ENCODE results near the gene GDF11. TPM values are rescaled to one million over a fixed set of nuclear protein-coding genes. Genes with fewer than 3 reads are reported as not detected.

The GDF11 gene
- total RNA-seq, 1 donor from 2014 or later = 2.8 TPM

- DNase-seq (ENCODE audit: low read depth) = no peak
- H3K4me3 ChIP-seq (ENCODE audit: low read depth, low read length) = peak overlapping the region; percentile 76
- no peak for TF ChIP-seq CTCF (conservative IDR thresholded peaks at IDR 0.05; ENCODE audit: low read depth, low read length)
These were observed 27.7 kb upstream of the GDF11 start for GRCh38 chr12:55715169-55715764.

GRCh38 chr12:55715833-55716581, 26.9 kb upstream of the GDF11 start, which contains the start of gene BLOC1S1:
BLOC1S1 (plus strand) TSS chr12:55716046; CDS start chr12:55716052, 6 bp downstream.
- H3K4me3 ChIP-seq (ENCODE audit: low read depth, low read length) = peak within 1 kb of the TSS; percentile 76
- DNase-seq (ENCODE audit: low read depth) = no peak
- TF ChIP-seq CTCF (conservative IDR thresholded peaks at IDR 0.05; ENCODE audit: low read depth, low read length) = peak; percentile 17

- H3K4me3 ChIP-seq (ENCODE audit: low read depth, low read length) = peak overlapping the region; percentile 76
- DNase-seq (ENCODE audit: low read depth) = no peak
- TF ChIP-seq CTCF (conservative IDR thresholded peaks at IDR 0.05; ENCODE audit: low read depth, low read length) = no peak
These were observed 26.4 kb upstream of the GDF11 start for GRCh38 chr12:55716582-55716957.

GRCh38 chr12:55717011-55718007, 25.6 kb upstream of the GDF11 start:
- no peak for TF ChIP-seq CTCF (conservative IDR thresholded peaks at IDR 0.05; ENCODE audit: low read depth, low read length)
- peak overlapping the region; percentile 76 for H3K4me3 ChIP-seq (ENCODE audit: low read depth, low read length)
- DNase-seq (ENCODE audit: low read depth) = no peak

- no peak for DNase-seq (ENCODE audit: low read depth)
- TF ChIP-seq CTCF (conservative IDR thresholded peaks at IDR 0.05; ENCODE audit: low read depth, low read length) = no peak
- H3K4me3 ChIP-seq (ENCODE audit: low read depth, low read length) = peak overlapping the region; percentile 76
These were observed 24.9 kb upstream of the GDF11 start for GRCh38 chr12:55718015-55718414.

- no peak for TF ChIP-seq CTCF (conservative IDR thresholded peaks at IDR 0.05; ENCODE audit: low read depth, low read length)
- no peak for DNase-seq (ENCODE audit: low read depth)
- no peak overlapping the region for H3K4me3 ChIP-seq (ENCODE audit: low read depth, low read length)
These were observed 24.2 kb upstream of the GDF11 start for GRCh38 chr12:55718624-55719275.
